Measurements from ENCODE around the gene CADM3.
A peak's percentile ranks its signal among the peaks of the same experiment; 100 is the strongest.

Gene CADM3

GRCh38 chr1:159248311-159248710 lies 76.9 kb downstream of the CADM3 start:
- Histone ChIP-seq H2AFZ (ENCODE audit: low read depth, low read length) (no peak overlapping the region), H3K36me3 (replicated peaks; ENCODE audit: low read depth, low read length) (peaks cover 21% of the 10 kb centered on the region), H3K4me3 (ENCODE audit: low read length) (no peak overlapping the region), H3K27ac (ENCODE audit: low read length) (no peak overlapping the region), H3K4me1 (ENCODE audit: low read length) (no peaks in the 10 kb centered on the region), H4K20me1 (ENCODE audit: insufficient read depth, low read length) (no peaks in the 10 kb centered on the region), H3K27me3 (ENCODE audit: low read depth, low read length) (no peaks in the 10 kb centered on the region), H3K9ac (ENCODE audit: low read length) (no peak overlapping the region), H3K9me3 (ENCODE audit: insufficient read depth, low read length) (peaks cover 36% of the 10 kb centered on the region; the same call in 1 of the 2 replicates), H3K4me2 (ENCODE audit: low read length) (no peak overlapping the region), H3K79me2 (ENCODE audit: low read length) (no peaks in the 10 kb centered on the region)
- TF ChIP-seq EZH2phosphoT487 (IDR thresholded peaks at IDR 0.05; ENCODE audit: low read depth) (no peak), CTCF (IDR thresholded peaks at IDR 0.05; ENCODE audit: low read depth, low read length) (no peak)

- Histone ChIP-seq H3K36me3 (replicated peaks; ENCODE audit: low read depth, low read length) (peaks cover 19% of the 10 kb centered on the region), H4K20me1 (ENCODE audit: insufficient read depth, low read length) (no peaks in the 10 kb centered on the region), H3K27me3 (ENCODE audit: low read depth, low read length) (no peaks in the 10 kb centered on the region), H3K4me1 (ENCODE audit: low read length) (no peaks in the 10 kb centered on the region), H3K4me3 (ENCODE audit: low read length) (no peak overlapping the region), H3K9me3 (ENCODE audit: insufficient read depth, low read length) (peaks cover 25% of the 10 kb centered on the region; the same call in 1 of the 2 replicates), H3K4me2 (ENCODE audit: low read length) (no peak overlapping the region), H3K27ac (ENCODE audit: low read length) (no peak overlapping the region), H3K9ac (ENCODE audit: low read length) (no peak overlapping the region), H2AFZ (ENCODE audit: low read depth, low read length) (peak overlapping the region; percentile 81), H3K79me2 (ENCODE audit: low read length) (no peaks in the 10 kb centered on the region)
- TF ChIP-seq EZH2phosphoT487 (IDR thresholded peaks at IDR 0.05; ENCODE audit: low read depth) (no peak), CTCF (IDR thresholded peaks at IDR 0.05; ENCODE audit: low read depth, low read length) (peak; percentile 18)
Observed at GRCh38 chr1:159250638-159251216, 79.3 kb downstream of the CADM3 start.

Measured in OCI-LY3 (cell line).